Right ventricle myocardium superior (tissue), 1 donor: ENCODE data around the gene SLC24A3. TPM values are rescaled to one million over a fixed set of nuclear protein-coding genes. Genes with fewer than 3 reads are reported as not detected.
A peak's percentile ranks its signal among the peaks of the same experiment; 100 is the strongest.

Source experiments
- ATAC-seq: fragments of 200-7000 bp; cut with Tn5 transposase; one replicate; pipeline ENCODE4 v1.9.1; 2020; ENCODE audit warnings: mild to moderate bottlenecking; ENCODE audit not compliant: poor library complexity
- DNase-seq: peaks from one replicate; pipeline ENCODE4 v3.0.0-alpha.2; 2020
- intact Hi-C: fragments of 100-400 bp; cut with DNase I; formaldehyde crosslinking; loops from one replicate; pipeline ENCODE4 v1.11.2; 2022
- total RNA-seq: library from RNA; stranded (reverse); fragmentation: NEBNext Ultra II Directional; extraction: Animal tissue kit (Norgen Biotek cat#: 25700); gene quantifications from one replicate; pipeline ENCODE4 v1.2.1, GENCODE V29; 2021
- donor health status: DM: no; HTN: yes; CAD: no; lungs with severe emphysema.

SLC24A3 gene
- total RNA-seq, 1 donor from 2014 or later = 0.62 TPM

DNA sequence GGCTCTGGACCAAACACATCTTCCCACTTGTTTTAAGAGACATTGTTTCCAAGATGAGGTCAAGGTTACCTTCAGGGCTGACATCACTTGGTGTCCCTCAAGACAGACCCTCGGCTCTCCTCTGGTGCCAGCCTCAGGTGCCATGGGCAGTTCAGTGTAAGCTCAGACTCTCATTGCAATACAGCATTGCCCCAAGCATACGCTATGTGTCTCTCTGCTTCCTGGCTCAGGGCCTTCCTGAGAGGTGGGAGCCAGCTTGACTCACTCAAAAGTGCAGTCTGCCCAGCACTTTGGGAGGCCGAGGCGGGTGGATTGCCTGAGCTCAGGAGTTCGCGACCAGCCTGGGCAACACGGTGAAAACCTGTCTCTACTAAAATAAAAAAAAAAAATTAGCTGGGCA, 51.7 kb downstream of the SLC24A3 start:
- no peak for DNase-seq
- no peak for ATAC-seq
- intact Hi-C loops = no loop called here

DNA sequence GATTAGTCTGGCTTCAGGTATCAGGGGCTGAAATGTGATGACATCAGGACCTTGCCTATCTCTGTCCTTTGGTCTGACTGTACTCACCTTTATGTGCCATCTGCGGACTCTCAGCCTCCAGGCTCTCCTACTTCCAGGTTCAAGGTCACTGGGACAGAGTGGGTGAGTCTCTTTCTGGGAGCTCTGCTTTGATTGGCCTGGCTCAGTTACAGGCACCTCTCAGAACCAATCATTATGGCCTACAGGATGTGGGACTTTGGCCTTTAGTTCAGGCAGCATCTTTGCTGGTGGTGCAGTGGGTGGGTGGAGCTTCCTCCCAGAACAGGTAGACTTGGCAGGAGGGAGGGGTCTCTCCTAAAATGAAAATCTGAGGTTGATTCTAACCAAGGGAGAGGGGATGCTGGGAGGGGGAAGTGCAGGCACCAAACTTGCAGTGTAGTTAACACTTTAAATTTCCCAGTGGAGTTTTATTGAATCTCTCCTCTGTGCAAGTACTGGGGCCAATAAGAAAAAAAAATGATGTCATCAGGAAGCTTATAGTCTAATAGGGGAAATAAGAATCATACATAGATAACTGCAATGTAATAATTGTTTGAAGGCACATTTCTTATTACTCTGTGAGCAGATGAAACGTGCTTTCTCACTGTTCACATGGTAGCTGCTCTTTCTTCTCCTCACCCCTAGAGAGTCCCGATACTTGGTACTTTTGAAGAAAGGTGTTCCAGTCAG, 53.4 kb downstream of the SLC24A3 start:
- ATAC-seq = no peak
- intact Hi-C loops = no loop called here
- DNase-seq = no peak

DNA sequence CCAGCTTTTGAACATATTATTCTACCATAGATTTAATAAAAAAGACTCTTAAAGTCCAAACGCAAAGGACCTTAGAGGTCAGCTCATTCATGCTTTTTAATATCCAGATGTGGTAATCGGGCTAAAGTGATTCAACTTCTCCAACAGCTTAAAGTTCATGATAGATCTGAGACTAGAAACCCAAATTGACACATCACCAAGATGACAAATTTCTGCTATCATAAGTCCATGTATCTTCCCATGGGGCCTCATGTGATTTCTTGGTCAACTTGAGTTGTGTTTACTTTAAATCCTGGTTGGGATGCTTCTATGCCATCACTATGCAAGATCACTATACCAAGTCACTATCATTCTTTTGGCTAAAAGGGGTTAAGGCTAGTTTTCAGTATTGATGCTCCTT, 56.0 kb downstream of the SLC24A3 start:
- DNase-seq (no peak), ATAC-seq (no peak)
- intact Hi-C loops = no loop called here

DNA sequence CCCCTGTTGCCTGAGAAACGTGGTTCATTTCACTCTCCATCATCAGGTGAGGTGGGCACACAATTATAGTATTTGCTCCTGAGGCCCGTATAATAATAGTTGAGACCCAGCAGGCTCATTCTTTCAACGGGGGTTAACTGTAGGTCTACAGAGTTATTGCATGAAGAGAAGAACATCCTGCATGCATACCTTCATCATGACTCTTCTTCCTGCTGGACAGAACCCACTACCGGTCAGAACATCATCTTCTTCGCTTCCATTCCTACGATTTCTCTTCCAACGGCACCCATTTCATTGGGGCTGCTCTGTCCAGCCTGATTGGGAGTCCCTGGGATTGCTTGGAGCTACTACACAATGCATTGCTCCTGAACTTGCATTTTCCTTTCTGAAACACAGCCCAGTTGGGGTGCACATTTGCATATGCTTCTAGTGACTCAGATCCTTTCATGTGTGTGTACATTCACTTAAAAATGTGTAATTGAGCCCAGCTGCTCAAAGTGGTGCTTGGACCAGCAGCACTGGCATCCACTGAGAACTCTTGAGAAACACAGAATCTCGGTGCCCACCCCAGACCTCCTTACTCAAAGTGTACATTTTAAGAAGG, 57.4 kb downstream of the SLC24A3 start:
- intact Hi-C loops = no loop called here
- DNase-seq (no peak), ATAC-seq (no peak)

DNA sequence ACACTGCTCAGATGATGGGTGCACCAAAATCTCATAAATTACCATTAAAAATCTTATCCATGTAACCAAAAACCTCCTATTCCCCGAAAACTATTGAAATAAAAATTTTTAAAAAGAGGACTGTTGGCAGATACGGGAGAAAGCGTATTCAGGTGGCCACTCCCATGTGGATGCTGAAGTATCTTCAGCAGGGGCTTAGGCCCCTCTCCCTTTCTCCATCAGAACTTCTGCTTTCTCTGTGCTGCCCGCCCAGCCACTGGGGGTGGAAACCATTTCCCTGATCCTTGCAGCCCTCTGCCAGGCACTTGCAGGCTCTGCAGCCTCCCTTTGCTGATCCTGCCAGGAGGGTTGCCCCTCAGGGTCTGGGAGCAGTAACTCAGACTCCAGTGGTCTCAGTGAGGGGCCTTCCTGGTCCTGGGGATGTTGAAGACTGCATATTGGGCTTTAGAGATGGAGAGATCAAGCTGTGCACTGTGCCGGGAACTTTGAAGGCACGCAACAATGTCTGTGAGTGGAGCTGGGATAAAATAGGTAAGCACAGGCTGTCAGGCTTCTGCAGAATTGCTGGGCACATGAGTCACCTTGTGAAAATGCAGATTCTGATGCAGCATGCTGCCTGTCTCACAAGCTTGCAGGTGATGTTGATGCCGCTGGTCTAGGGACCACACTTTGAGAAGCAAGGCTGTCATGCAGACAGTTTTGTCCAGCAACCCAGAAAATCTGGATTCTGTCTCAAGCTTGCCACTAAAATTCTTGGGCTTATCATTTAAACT, 59.6 kb downstream of the SLC24A3 start:
- ATAC-seq = no peak
- intact Hi-C loops = no loop called here

DNA sequence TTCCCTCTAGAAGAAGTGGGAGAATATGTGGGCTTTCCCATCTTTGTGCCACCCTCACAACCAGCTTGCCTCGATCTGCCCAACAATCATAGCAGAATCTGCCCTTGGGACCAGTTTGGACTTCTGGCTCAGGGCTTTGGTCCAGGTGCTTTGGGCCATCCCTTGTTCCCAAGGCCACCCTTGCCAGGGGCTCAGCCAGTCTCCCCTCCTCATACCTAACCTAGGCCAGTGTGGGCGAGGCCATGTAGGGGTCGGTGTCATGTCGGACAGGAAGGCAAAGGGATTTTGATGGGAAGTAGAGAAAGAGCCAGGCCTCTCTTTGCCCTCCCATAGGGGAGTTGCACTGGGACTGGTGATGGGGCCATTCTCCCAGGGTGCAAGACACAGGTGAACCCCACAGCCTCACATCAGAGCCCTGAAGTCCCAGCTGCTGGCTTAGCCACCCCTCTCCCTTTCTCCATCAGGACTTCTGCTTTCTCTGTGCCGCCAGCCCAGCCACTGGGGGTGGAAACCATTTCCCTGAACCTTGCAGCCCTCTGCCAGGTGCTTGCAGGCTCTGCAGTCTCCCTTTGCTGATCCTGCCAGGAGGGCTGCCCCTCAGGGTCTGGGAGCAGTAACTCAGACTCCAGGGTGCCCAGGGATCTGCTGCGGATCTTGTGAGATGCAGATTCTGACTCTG, 60.7 kb downstream of the SLC24A3 start:
- intact Hi-C loops = no loop called here
- ATAC-seq = no peak
- no peak for DNase-seq

More for the DNA sequence above, 59.6 kb downstream of the SLC24A3 start:
- no peak for DNase-seq

DNA sequence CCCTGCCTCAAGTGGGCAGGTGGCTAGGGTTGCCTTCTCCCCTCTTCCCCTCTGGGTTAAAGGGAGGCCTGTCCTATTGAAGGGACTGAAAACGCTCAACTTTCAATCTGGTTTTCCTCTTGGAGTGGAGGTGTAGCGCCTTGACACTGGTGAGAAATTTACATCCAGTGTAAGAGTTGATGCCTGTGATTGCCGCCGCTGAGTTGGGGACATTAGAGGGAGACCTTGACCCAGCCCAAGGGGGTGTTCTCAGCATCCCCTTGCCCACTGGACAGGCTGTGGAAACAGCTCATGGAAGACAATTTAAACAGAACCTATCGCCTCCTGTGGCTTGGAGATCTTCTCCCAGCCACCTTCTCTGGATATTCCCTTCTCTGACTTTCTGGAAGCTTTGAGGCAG, 61.6 kb downstream of the SLC24A3 start:
- no peak for DNase-seq
- intact Hi-C loops = no loop called here
- ATAC-seq = no peak

DNA sequence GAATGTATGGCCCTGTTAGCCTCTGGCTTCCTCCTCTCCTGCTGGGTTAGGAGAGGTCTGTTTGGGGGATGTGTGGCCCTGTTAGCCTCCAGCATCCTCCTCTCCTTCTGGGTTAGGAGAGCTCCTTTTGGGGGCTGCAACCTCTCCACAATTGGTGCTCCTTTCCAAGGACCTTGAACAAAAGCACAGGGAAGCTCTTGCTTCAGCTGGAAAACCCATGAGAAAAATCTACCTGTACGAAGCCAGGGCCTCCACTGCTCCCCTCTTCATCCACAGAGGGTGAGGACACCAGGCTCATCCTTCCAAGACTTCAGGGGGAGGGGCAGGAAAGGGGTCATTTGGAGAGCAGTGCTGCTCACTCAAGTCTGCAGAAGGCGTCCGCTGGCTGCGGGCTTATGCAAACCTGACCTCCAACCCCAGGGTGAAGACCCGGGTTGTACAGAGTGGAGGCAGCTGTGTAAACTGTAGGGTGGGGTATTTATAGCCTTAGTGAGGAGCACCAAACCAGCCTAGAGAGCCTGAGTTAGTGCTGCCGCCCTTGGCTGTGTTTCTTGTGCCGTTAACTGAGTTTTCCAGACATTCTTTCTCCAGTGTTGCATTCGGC, 62.1 kb downstream of the SLC24A3 start:
- intact Hi-C loops = no loop called here
- ATAC-seq = peak; percentile 61
- peak; percentile 66 for DNase-seq

DNA sequence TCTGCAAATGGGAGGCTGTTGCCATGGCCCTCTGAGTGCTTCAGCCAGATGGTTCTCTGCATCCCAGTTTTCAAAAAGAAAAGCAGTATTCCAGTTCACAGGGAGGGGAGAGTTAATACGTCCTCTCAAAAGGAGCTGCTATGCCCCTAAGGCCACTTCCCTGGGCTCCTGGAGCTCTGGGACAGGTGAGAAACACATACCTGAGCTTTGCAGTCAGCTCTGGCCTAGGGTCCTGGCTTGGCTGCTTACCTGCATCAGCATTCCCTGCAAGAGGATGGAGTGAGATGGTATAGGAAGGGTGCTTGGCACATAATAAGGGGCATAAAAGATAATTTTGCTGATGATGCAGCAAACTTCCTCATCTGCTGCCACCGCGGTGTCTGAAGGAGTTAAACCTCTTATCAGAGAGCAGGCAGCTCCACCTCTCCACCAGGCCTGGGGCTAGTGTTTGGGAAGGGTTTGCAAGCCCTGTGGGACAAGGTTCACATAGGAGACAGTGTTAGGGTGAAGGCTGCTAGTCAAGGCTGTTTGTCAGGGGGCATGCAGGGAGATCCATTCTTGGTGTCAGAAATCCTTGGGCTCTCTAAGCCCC, 62.7 kb downstream of the SLC24A3 start:
- no peak for ATAC-seq

DNA sequence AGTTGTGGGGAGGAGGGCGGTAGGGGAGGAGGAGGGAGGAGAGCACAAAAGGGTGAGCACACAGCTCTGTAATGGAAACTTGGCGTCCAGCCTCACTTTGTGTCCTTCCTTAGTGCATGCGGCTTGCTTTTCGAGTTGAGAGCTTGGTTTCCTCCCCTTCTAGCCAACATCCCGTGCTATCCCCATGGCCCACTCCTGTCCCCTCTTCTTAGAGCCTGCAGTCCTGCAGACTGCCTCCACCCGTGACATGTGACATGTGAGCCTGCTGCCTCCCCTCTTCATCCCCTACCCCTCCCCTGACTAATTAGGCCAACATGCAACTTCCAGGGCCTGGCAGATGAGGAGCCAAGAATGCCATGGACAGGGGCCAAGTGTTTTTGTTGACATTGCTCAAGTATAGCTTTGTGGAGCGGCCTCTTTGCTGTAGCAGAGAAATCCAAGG, 63.2 kb downstream of the SLC24A3 start:
- ATAC-seq (peak; percentile 93), DNase-seq (peak; percentile 72)
- intact Hi-C loops = no loop called here

More for the DNA sequence above, 62.7 kb downstream of the SLC24A3 start:
- no peak for DNase-seq
- intact Hi-C loops = no loop called here

DNA sequence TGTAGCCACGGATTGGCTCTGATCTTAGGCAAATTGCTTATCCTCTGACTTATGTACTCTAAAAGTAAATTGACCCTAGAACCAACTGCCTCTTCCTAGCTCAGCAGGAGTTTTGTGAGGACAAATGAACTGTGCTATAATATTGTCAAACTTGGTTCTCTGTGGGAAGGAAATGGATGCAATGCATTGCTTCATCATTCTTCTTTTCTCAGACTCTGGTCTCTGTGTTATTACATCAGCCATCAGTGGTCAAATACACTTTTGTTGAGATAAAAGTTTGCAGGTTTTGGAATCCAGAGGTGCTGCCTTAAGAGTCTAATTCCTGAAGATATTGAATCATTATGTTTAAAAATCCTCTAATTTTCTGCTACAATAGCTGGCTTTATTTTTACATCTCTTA, 64.9 kb downstream of the SLC24A3 start:
- intact Hi-C loops = no loop called here
- ATAC-seq (no peak), DNase-seq (no peak)

DNA sequence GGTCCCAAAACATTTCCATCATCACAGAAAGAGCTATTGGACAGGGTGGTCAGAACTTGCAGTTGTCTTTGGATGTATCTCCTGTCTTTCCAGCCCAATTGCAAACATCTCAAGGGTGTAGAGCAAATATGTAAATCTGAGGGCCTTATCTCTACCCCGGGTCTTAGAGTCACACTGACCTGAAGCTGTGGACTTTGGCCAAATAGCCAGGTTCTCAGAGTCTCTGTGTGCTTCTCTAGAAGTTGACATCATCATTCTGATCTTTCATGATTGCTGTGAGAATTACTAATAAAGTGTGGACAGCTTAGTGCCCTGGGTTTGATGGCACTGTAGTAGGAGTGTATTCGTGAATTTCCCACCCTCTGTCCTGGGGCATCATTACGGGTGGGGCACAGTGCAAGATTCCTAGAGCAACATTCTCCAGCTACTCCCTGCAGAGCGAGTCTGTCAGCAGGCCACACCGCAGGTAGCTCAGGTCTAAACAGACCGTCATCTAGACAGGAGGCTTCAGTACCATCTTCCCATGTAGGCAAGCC, 71.1 kb downstream of the SLC24A3 start:
- DNase-seq = no peak
- no peak for ATAC-seq
- intact Hi-C loops = no loop called here

DNA sequence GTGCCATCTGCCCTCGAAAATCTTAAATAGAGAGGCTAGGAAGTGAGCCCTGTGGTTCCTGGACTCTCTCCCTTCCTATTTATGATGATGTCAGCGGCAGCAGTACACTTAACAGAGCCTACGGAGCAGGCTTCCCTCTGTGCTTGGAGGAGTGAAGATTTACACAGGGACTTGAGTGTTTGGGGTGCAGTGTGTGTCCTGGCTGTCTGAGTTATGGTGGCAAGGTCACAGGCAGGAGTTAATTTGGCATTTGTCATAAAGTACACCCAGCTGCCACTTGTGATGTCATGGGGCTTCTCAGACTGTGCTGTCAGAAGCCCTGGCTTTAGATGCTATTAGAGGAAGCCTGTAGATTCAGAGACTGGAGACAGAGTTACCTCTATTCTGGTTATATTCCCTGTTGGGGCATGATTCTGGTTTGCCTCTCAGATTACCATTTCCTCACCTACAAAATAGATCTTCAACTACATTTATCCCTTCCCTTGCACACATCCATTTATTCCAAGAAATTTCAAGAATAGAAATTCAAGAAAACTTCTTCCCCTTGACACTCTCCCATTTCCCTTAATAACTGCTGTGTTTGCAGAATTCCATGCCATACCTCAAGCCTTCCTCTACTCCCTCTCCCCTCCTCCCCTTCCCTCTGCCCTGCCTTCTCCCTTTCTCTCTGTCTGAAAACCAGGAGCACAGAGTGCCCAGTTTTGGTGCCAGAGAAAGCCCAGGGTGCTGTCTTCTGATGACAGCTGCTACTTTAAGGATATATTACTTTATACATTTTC, 72.1 kb downstream of the SLC24A3 start:
- intact Hi-C loops = no loop called here

DNA sequence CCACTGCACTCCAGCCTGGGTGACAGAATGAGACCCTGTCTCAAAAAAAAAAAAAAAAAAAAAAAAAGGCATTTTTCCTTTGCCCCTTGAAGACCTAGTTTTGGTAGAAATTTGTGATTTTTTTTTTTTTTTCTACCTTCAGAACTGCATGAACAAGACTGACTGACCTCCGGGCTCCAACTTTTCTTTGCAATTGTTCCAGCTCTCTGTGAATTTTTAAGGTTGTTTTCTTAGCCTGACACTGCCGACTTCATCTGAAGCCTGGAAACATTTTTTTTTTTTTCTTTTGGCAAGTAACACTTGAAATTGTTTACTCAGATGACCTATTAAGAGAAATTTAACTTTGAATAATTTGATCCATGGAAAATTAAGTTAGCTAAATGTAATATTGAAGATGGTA, 73.0 kb downstream of the SLC24A3 start:
- intact Hi-C loops = no loop called here
- no peak for ATAC-seq
- no peak for DNase-seq

More for the DNA sequence above, 72.1 kb downstream of the SLC24A3 start:
- ATAC-seq = peak; percentile 34
- DNase-seq = no peak

DNA sequence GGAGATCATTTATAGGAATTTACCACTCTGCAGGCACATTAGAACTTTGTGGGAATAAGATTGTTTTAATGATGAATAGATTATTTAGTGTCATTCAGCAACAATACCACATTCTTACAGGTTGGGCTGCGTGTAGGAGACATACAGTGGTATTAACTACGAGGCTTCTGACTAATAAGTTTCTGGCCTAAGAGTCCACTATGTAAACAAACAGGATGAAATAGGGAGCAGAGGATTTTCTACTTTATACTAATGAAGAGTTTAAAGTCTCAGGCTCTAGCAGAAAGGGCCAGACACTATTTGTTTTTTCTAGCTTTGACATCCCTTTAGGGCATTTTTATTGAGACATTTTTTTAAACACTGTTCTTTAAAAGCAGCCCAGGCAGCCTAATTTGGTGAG, 75.6 kb downstream of the SLC24A3 start:
- intact Hi-C loops = no loop called here
- DNase-seq = no peak
- no peak for ATAC-seq

DNA sequence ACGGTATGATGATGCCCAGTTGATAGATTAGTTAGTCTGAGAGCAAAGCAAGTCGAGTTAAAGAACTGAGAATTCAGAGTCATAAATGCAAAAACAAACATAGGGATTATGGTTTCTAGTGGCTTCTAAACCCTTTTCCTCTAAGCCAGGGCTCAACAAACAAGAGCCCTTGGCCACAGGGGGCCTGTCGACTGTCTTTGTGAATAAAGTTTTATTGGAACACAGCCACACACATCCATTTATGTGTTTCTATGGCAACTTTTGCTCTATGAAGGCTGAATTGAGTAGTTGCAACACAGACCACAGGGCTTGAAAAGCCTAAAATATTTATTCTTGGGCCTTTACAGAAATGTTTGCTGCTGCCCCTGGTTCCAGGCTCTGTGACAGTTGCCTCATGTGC, 76.2 kb downstream of the SLC24A3 start:
- intact Hi-C loops = no loop called here
- no peak for ATAC-seq
- no peak for DNase-seq

DNA sequence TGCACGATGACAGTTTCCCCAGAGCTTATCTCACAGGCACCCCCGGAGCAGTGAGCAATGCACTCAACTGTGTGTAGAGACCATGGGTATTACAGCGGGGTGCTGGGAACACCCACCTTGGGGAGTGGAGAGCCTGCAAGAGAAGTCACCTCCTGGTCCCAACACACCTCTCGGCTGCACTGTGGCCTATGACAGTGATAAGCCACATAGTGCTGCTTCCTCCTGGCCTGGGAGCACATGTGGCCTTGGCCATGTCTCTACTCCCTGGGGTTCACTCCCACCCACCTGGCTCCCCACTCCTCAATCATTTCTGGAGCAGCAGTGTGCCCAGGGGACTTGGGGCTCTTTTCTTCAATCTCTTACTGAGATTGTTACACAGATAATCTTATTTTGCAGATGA, 77.0 kb downstream of the SLC24A3 start:
- no peak for ATAC-seq

More for the DNA sequence above, 77.0 kb downstream of the SLC24A3 start:
- intact Hi-C loops = no loop called here
- DNase-seq = no peak
